Right forelimb (tissue), 1 donor: ENCODE results near the gene ELMO1.

Experiments
- DNase-seq: peaks from one replicate; pipeline ENCODE4 v3.0.0-alpha.2; 2018

Gene ELMO1

GRCh38 chr7:37430171-37430570 is 18.5 kb downstream of the ELMO1 start:
- DNase-seq = no peak

GRCh38 chr7:37429435-37429791 is 19.3 kb downstream of the ELMO1 start:
- DNase-seq = no peak

GRCh38 chr7:37428681-37429434 is 19.8 kb downstream of the ELMO1 start:
- DNase-seq = no peak

DNA sequence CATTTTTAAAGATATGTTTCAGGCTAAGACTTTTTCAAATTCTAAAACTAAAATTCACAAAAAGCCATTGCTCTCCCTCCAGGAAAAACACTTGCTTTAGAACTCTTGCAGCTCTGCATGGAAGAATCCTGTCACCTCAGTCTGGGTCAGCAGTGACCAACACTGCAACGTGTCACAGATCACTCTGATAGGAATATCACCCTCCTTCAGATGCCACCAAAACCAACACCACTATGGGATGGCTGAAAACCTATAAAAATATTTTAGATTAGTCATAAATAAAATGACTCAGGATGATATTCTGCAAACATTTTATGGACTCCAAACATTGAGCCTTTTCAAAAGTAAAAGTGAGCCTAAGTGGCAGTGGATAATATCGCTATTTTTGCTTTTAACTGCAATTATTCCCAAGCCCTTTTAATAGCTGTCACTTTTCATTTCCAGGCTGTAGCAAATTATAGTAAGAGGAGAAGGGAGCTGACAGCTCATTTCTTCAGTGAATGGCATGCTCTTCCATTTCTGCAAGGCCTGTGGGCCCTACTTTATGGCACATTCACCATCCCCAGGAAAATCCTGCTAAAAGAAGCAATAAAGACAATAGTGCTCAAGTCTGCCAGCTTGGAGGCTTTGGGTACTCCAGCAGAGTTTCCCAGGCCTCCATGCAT is 21.3 kb downstream of the ELMO1 start:
- DNase-seq = no peak

GRCh38 chr7:37425498-37425897 is 23.2 kb downstream of the ELMO1 start:
- no peak for DNase-seq

GRCh38 chr7:37424995-37425394 is 23.7 kb downstream of the ELMO1 start:
- no peak for DNase-seq

- DNase-seq = no peak
Observed at GRCh38 chr7:37424521-37424920, 24.1 kb downstream of the ELMO1 start.

DNA sequence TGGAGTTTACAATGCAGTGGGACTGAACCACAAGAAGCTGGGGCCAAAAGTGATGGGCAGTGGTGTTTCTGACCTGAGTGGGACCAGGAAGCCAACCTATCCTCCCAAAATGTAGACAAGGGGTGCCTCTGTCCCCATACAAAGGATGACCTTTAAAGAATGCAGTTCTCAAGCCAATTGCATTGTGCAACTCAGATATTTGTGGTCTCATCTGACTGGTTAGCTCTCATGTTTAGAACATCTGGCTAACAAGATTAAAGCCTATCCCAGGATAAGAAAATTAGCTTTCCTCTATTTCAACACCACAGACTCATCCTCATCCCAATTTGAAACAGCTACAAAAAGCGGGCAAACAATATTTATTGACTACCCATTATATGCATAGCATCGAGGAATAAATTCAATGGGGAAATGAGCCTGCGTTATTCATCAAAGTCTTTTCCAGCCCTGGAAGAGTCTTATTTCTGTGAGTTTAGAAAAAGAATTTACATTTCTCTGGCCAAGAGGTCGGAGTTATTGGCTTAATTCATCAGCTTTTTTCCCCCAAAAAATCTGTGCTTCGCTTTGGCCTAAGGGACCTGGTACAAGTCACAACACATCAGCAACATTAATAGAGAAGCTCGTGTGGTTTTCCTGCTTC is 26.7 kb downstream of the ELMO1 start:
- no peak for DNase-seq

- no peak for DNase-seq
Observed at GRCh38 chr7:37420946-37421695, 27.5 kb downstream of the ELMO1 start.

GRCh38 chr7:37419496-37419895 is 29.2 kb downstream of the ELMO1 start:
- no peak for DNase-seq

DNA sequence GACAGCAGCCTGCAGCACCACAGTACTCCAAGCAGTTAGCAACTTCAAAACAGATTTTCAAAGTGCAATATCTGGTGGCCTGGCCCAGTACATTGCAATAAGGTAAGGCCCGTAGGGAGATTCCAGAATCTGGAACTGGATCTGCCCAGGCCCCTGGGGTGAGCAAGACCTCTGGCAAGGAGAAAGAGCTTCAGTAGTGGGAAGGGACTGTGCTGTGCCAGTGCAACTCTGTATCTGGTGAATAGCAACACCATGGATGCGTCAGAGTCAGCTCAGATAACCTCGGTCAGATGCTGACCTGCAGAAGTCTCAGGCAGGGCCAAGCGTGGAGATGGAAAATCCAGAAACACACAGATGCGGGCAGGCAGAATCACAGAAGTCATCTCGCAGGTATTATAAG is 30.3 kb downstream of the ELMO1 start:
- DNase-seq = no peak

DNA sequence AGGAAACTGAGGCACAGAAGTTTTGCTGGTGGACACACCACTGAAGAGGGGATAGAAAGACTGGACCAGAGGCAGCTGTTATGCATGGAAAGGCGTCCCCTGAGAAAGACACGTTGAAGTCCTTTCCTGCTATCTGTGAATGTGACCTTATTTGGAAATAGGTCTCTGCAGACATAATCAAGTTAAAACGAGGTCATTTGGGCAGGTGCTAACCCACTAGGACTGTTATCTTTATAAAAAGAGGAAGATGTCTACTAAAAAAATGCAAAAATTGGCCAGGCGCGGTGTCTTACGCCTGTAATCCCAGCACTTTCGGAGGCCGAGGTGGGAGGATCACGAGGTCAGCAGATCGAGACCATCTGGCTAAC is 31.6 kb downstream of the ELMO1 start:
- no peak for DNase-seq

GRCh38 chr7:37416378-37417106 is 32.1 kb downstream of the ELMO1 start:
- no peak for DNase-seq

DNA sequence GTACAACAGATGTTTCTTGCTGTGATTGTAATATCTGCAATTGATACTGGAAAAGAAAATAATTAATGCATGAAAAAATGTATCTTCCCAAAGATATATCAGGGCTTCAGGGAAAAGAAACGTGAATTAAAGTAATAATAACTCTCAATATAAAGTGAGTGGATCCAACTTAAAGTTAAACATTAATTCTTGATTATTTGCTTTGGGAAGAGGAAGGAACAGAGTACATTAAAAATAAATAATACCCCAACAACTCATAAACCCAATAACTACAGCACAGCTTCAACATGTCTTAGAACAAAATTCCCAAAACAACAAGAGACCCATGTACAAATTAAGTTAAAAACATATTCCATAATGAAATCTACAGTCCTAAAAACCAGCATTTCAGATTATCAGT is 33.0 kb downstream of the ELMO1 start:
- DNase-seq = no peak

GRCh38 chr7:37414352-37414983 is 34.2 kb downstream of the ELMO1 start:
- no peak for DNase-seq

- DNase-seq = no peak
Observed at GRCh38 chr7:37411444-37412034, 37.1 kb downstream of the ELMO1 start.

DNA sequence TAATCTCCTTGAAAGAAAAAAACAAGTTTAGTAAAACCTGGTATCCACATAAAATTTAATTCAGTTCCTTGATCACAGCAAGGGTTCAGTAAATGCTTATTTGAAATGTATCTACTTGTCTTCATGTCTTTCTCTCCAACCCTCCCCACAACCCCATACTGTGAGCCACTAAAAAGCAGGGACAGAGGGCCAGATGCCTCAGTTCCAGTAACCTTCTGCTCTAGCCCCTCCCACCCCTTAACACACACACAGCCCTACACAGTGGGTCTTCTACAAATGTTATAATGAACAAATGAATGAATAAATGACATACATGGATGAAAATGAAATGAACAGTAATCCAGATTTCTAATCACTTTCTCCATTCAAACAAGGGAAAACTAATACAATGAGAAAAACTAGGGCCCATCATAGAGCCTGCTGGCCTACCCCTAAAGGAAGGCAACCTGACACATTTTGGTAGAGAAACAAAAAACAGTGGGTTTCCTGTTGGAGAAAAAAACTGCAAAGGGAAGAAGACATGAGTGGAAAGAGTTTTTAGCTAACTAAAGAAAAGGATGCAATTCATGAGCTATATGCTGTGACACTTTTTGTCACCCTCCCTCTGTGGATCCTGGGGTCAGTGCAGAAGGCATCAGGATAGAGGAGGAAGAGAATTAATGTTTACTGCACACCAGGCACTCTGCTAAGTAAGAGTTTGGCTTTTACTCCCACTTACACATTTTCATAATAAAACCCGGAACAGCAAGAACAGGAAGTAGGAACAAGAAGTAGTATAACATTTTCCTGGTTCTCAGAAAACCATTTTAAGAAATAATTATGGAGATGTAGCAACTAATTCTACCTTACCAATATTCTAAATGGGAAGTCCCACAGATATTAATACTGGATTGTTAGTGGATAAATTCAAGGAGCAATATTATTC is 38.1 kb downstream of the ELMO1 start:
- DNase-seq = no peak

GRCh38 chr7:37409461-37409860 is 39.2 kb downstream of the ELMO1 start:
- no peak for DNase-seq

- DNase-seq = no peak
Observed at GRCh38 chr7:37408291-37409228, 40.1 kb downstream of the ELMO1 start.
